ENCODE measurements around the gene OR8H3. TPM values are rescaled to one million over a fixed set of nuclear protein-coding genes. Genes with fewer than 3 reads are reported as not detected.
"Not testable (repeated sequence)": the region's sequence is repeated elsewhere in the genome, so short reads cannot be mapped to it uniquely, and the experiment has no call there.

The OR8H3 gene, protein sequence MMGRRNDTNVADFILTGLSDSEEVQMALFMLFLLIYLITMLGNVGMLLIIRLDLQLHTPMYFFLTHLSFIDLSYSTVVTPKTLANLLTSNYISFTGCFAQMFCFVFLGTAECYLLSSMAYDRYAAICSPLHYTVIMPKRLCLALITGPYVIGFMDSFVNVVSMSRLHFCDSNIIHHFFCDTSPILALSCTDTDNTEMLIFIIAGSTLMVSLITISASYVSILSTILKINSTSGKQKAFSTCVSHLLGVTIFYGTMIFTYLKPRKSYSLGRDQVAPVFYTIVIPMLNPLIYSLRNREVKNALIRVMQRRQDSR
- not detected for total RNA-seq

DNA sequence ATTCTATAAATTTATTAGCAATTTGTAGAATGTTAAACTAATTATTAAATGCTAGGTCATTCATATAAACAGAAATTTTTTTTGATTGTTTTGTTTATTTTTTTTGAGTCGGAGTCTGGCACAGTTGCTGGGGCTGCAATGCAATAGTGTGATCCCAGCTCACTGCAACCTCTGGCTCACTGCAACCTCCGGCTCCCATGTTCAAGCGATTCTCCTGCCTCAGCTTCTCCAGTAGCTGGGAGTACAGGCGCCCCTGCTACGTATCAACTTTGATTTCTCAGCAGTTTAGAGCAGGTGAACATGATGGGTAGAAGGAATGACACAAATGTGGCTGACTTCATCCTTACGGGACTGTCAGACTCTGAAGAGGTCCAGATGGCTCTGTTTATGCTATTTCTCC, at the start of gene OR8H3:
OR8H3 (plus strand) TSS at position 301 of the 400 bp plus-strand sequence; CDS start at position 301, 0 bp downstream.
- DNase-seq (ENCODE audit: low spot score) (no peak), ATAC-seq (no peak)

DNA sequence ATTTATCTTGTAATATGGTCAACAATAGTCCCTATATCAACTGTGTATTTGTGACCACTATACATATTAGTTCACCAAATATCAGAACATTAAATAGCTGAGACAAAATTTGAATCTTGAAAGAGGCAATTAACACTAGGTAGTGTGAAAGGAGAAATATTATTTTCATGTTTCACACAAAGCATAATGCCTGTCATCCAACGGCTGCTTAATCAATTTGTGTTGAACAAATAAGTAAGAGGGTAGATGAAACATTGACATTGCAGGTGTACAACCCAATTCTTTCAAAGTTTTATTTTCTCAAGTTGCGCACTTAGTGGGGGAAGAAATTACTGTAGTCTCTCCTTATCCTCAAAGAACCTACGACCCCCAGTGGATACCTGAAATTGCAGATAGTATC, 32.5 kb upstream of the OR8H3 start:
- DNase-seq (ENCODE audit: low spot score): no peak
- ATAC-seq: no peak

DNA sequence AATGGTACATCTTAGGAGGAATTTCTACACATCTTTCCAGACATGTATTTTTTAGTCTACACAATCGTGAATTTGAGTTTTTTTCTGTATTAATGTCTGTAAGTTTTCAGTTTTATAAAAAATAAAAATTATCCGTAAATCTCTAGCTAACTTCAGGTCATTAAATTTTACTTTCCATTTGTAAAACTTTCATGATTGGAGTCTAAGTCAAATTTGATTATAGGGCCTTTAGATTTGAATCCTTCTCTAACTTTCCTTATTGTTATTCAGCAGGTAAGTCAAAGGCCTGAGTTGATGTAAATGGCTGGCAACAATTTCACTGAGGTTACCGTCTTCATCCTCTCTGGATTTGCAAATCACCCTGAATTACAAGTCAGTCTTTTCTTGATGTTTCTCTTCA, 29.2 kb upstream of the OR8H3 start, which contains the start of gene OR8I2:
OR8I2 (plus strand) TSS at position 301 of the 400 bp plus-strand sequence; CDS start at position 301, 0 bp downstream.
- DNase-seq (ENCODE audit: low spot score): no peak
- no peak for ATAC-seq

DNA sequence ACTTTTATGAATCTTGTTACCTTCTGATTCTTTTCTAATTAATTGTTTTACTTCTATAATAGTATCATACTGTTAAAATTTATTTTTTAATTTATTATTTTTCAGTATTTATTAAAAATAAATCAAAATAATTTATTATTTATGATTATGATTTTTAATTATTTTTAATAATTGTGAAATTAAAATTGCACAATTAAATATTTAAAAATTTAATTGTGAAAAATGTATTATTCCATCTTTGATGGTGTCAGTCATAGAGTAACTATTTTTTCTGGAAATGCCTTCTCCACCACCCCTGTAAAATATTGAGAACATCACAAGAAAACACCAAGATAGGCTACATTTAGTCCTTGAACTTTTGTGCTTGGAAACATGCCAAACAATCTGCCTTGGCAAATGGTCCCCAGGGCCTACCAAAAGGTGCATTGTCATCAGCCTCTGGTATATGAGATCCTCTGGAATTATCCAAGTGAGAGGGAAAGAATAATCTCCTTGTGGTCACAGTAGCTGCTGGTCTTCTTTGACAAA, 18.9 kb upstream of the OR8H3 start, which contains the start of gene OR8H2:
OR8H2 (plus strand) TSS at position 478 of the 528 bp plus-strand sequence. CDS start 1,356 bp downstream, outside the sequence.
- DNase-seq (ENCODE audit: low spot score) (no peak), ATAC-seq (no peak)

DNA sequence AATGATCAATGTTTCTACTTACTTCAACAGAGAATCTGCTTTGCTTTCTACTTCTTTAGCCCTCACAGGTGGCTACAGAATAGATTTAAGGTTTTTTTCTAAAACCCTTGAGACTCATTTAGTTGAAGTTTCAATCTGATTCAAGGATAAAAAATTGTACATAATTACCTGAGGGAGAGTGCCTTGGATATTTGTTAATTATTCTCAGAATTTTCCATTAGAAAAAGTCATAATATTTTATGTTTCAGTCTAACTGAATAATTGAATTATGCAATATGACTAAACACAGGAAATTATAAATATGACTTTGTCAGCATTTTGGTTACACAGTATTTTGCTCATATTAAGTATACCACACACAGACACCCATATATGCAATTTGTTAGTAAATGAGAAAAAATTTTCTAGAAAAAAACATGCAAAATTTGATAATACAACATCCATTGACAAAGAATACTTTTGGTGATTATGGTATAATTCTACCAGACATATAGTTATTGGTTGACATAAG, 18.0 kb downstream of the OR8H3 start, which contains the start of gene OR8J3:
OR8J3 (minus strand) TSS at position 51 of the 511 bp plus-strand sequence. CDS start 2,483 bp downstream, outside the sequence.
- ATAC-seq: no peak

DNA sequence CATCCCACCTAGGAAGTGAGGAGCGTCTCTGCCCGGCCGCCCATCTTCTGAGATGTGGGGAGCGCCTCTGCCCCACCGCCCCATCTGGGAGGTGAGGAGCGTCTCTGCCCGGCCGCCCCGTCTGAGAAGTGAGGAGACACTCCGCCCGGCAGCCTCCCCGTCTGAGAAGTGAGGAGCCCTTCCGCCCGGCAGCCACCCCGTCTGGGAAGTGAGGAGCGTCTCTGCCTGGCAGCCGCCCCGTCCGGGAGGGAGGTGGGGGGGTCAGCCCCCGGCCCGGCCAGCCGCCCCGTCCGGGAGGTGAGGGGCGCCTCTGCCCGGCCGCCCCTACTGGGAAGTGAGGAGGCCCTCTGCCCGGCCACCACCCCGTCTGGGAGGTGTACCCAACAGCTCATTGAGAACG, 21.5 kb downstream of the OR8H3 start:
- not testable (repeated sequence) for ATAC-seq; DNase-seq (ENCODE audit: low spot score)

More for the DNA sequence above, 18.0 kb downstream of the OR8H3 start, which contains the start of gene OR8J3:
- DNase-seq (ENCODE audit: low spot score): no peak

DNA sequence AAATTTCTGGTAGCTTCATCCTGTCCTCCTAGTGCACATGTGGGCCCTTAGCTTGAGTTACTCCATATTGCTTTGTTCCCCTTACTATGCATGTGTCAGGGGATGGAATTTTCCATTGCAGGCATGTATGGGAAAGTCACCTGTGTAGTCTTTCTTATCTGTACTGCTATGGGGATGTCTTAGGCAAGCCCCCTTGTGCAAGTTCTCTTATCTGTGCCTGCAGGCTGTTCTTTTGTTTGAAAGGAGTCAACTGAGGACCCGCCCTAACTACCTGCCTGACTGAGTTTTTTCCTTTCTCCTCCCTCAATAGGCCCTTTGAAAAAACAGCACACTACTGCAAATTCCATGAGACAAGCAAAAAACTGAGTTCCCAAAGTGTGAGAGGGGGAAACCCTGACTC, 29.2 kb downstream of the OR8H3 start:
- DNase-seq (ENCODE audit: low spot score) (no peak), ATAC-seq (no peak)

DNA sequence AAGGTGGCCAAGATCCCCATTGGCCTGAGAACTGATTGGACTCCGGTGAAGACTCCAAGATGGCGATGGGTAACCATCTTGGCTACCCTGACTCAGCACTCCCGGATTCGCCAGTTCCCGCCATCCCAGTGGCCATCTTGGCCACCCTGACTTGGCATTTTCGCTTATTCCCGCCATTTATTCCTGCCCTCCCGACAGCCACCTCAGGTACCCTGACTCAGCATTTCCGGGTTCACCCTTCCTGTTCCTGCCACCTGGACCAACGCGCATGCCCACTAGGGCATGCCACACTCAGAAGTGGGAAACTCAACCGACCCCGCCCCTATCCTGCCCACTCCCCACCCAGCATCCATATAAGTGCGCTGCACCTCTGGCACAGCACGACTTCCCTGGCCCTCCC, 30.2 kb downstream of the OR8H3 start:
- DNase-seq (ENCODE audit: low spot score): no peak
- ATAC-seq: no peak

DNA sequence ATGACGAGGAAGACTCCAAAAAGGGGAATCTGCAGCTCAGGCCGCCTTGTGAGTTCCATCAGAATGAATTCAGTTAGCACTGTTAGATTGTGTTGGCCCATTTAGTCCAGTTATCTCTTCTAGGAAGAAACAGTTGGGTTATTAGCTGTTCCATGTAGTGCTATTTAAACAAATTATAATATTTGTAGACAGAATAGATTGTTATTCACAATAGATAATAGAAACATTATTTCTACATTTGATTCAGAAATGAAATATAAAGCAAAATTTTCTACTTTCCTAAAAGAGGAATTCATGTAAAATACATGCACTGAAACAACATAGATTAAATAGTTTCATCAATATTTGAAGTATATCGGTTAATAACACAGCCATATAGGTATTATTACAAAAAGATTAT, 38.0 kb downstream of the OR8H3 start, which contains the start of gene OR8K5:
OR8K5 (minus strand) TSS at position 101 of the 400 bp plus-strand sequence; CDS start at position 101, 0 bp downstream.
- ATAC-seq: no peak
- no peak for DNase-seq (ENCODE audit: low spot score)

DNA sequence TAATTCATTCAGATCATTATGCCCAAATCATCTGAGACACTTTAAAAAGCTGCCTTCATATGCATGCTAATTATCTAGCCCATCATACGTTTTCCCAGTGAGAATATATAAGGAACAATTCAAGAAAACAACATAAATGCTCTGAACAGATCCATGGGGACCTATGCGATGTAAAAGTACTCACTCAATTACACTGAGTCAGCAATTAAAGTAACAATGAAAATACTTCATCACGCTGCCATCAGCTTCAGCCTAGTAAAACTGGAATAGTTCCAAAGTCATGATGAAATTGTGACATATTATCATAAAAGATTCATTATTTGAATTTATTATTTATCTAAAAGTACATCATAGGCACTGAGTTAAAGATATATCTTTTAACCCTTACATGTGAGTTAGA, 41.6 kb downstream of the OR8H3 start:
- ATAC-seq (no peak), DNase-seq (ENCODE audit: low spot score) (no peak)

DNA sequence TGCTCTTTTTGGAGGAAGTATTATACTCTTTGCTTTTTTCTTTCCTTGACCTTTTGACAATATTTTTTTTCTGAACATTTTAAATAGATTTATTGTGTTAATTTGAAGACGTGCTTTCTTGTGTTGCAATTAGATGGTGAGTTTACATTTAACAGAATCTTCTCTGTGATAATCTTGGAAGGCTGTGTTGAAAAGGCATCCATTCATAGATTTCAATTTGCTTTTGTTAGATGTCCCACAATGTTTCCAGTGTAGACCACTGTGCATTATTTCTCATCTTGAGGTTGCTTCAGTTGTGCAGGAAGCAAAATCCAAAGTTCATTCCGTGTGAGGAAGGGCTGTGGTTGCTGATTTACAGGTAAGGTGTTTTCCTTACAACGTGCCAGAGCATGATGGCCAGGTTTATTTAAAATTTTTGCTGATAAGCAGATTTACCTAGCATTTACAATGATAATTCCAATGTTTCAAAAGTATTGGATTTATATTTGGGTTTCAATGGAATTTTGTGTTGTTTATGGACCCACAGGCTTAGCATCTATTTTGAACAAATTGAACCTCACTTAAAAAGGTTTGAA, 50.2 kb downstream of the OR8H3 start:
- DNase-seq (ENCODE audit: low spot score): no peak

More for the DNA sequence above, 50.2 kb downstream of the OR8H3 start:
- no peak for ATAC-seq

Other genes with a start within 250 kb of the OR8H3 start
- gene TRIM51, start 239.1 kb upstream of the OR8H3 start, total RNA-seq: not detected
- not detected for gene OR5W2, start 207.8 kb upstream of the OR8H3 start, total RNA-seq
- not detected for gene OR5I1, start 186.0 kb upstream of the OR8H3 start, total RNA-seq
- not detected for gene OR10AG1, start 152.4 kb upstream of the OR8H3 start, total RNA-seq
- not detected for gene OR5F1, start 127.7 kb upstream of the OR8H3 start, total RNA-seq
- gene OR5AS1, start 94.7 kb upstream of the OR8H3 start, total RNA-seq: not detected
- not detected for gene OR8I2, start 29.1 kb upstream of the OR8H3 start, total RNA-seq
- not detected for gene OR8H2, start 18.7 kb upstream of the OR8H3 start, total RNA-seq
- gene OR8J3, start 17.8 kb downstream of the OR8H3 start, total RNA-seq: not detected
- gene OR8K5, start 37.9 kb downstream of the OR8H3 start, total RNA-seq: not detected
- gene OR5J2, start 54.2 kb downstream of the OR8H3 start, total RNA-seq: not detected
- not detected for gene OR5T2, start 111.9 kb downstream of the OR8H3 start, total RNA-seq
- gene OR5T3, start 129.9 kb downstream of the OR8H3 start, total RNA-seq: not detected
- not detected for gene OR5T1, start 151.8 kb downstream of the OR8H3 start, total RNA-seq
- gene OR8H1, start 169.9 kb downstream of the OR8H3 start, total RNA-seq: not detected
- not detected for gene OR8K3, start 192.8 kb downstream of the OR8H3 start, total RNA-seq
- not detected for gene OR8K1, start 223.7 kb downstream of the OR8H3 start, total RNA-seq
- not detected for gene OR8J1, start 231.9 kb downstream of the OR8H3 start, total RNA-seq

All from left lobe of liver (tissue), 2 donors.